HepG2 (cell line): ENCODE data around the gene FBXO41. TPM values are rescaled to one million over a fixed set of nuclear protein-coding genes. Genes with fewer than 3 reads are reported as not detected.

ENCODE experiments used
- ATAC-seq: fragments of 200-7000 bp; cut with Tn5 transposase; 3 replicates; pipeline ENCODE4 v1.9.1; 2020; ENCODE audit warnings: mild to moderate bottlenecking, moderate library complexity
- BruUV-seq: library from RNA; stranded (reverse); fragments of 400-500 nt; replicated peaks from 2 replicates; lab custom pipeline; 2021; lab: Mats Ljungman, UMichigan
- CTCF ChIA-PET: fragments of 300-600 bp; formaldehyde crosslinking; extraction: SDS; loops from one replicate; lab custom pipeline; 2021; ENCODE audit warnings: low total read pairs, inconsistent platforms, low intra/inter-chr PET ratio; lab: Yijun Ruan, JAX
- POLR2A ChIA-PET: fragments of 350-600 bp; sonication (Branson Sonifier 250); formaldehyde crosslinking; loops from one replicate; lab custom pipeline; 2020; ENCODE audit warnings: antibody characterized with exemption, inconsistent platforms; lab: Yijun Ruan, JAX
- DNase-seq: peaks from one replicate; pipeline ENCODE4 v3.0.0-alpha.2; 2015; ENCODE audit warnings: low spot score
- FAIRE-seq: peaks from 3 replicates; lab custom pipeline; 2011; peaks lifted over from hg19 to GRCh38; lab: Jason Lieb, UNC
- H2AFZ ChIP-seq: one replicate; pipeline ENCODE4 v1.6.1; 2011; ENCODE audit warnings: low read length, inconsistent platforms
- H3K27ac ChIP-seq: fragments of 300-600 bp; 3 replicates; pipeline ENCODE4 v1.8.0; 2011; ENCODE audit warnings: mixed run types, mild to moderate bottlenecking, mixed read lengths, low read length, inconsistent platforms; ENCODE audit not compliant: insufficient read depth; ENCODE audit errors: extremely low read length
- H3K27me3 ChIP-seq, 2 experiments: fragments of 200-600 bp in 1 of 2; 2 replicates in 1 of 2; 3 replicates in 1 of 2; pipeline versions ENCODE4 v1.6.0 to v1.8.0; 2011; ENCODE audit warnings: low read length in 2 of 2, mild to moderate bottlenecking in 2 of 2, moderate library complexity in 2 of 2, inconsistent platforms in 1 of 2; ENCODE audit not compliant: insufficient read depth in 2 of 2, control insufficient read depth in 1 of 2
- H3K36me3 ChIP-seq, 2 experiments: fragments of 200-600 bp in 1 of 2; replicated peaks in 1 of 2; 2 replicates in 1 of 2; 3 replicates in 1 of 2; pipeline versions ENCODE4 v1.5.1 to v1.8.0; 2011; ENCODE audit warnings: low read length in 2 of 2, inconsistent platforms in 1 of 2; ENCODE audit not compliant: insufficient read depth in 2 of 2, control insufficient read depth in 1 of 2
- H3K4me1 ChIP-seq: 2 replicates; pipeline ENCODE4 v1.5.1; 2012; ENCODE audit warnings: low read length, inconsistent platforms; ENCODE audit not compliant: insufficient read depth
- H3K4me2 ChIP-seq: 2 replicates; pipeline ENCODE4 v1.6.0; 2011; ENCODE audit warnings: low read depth, low read length, inconsistent platforms
- H3K4me3 ChIP-seq, 3 experiments: fragments of 200-600 bp in 1 of 3; sonication (generic), shearing (Covaris generic) in 1 of 3; replicated peaks in 1 of 3; 2 replicates each; pipeline ENCODE4 v1.5.1; 2011 to 2016; ENCODE audit warnings: low read length in 3 of 3, inconsistent platforms in 2 of 3, low read depth in 2 of 3, mild to moderate bottlenecking in 2 of 3, control low read depth in 1 of 3, mixed read lengths in 1 of 3; ENCODE audit not compliant: insufficient read depth in 1 of 3
- H3K79me2 ChIP-seq: one replicate; pipeline ENCODE4 v1.6.1; 2011; ENCODE audit warnings: low read length, inconsistent platforms; ENCODE audit not compliant: insufficient read depth
- H3K9ac ChIP-seq: 2 replicates; pipeline ENCODE4 v1.6.0; 2011; ENCODE audit warnings: mild to moderate bottlenecking, low read depth, low read length, inconsistent platforms; ENCODE audit not compliant: insufficient read depth
- H3K9me3 ChIP-seq: 2 replicates; pipeline ENCODE4 v1.5.1; 2012; ENCODE audit warnings: mild to moderate bottlenecking, low read length
- H4K20me1 ChIP-seq: 2 replicates; pipeline ENCODE4 v1.6.0; 2011; ENCODE audit warnings: inconsistent platforms, mild to moderate bottlenecking, low read length, moderate library complexity; ENCODE audit not compliant: insufficient read depth
- BRD4 ChIP-seq: sonication (generic); formaldehyde crosslinking; IDR thresholded peaks from 2 replicates; pipeline ENCODE4 v1.4.0; 2020; ENCODE audit warnings: missing genetic modification reagents
- CENPT ChIP-seq: sonication (generic); formaldehyde crosslinking; IDR thresholded peaks from 2 replicates; pipeline ENCODE4 v1.8.0; 2022; ENCODE audit warnings: low read depth, mild to moderate bottlenecking, moderate library complexity, missing genetic modification reagents
- FOXA3 ChIP-seq: IDR thresholded peaks from 2 replicates; pipeline ENCODE4 v1.6.1; 2016; ENCODE audit warnings: missing genetic modification reagents, missing compliant biosample characterization
- GZF1 ChIP-seq: sonication (generic); formaldehyde crosslinking; IDR thresholded peaks from 2 replicates; pipeline ENCODE4 v1.5.1; 2020; ENCODE audit warnings: mild to moderate bottlenecking, missing genetic modification reagents
- HOXA3 ChIP-seq: sonication (generic); formaldehyde crosslinking; IDR thresholded peaks from 2 replicates; pipeline ENCODE4 v1.5.0; 2020; ENCODE audit warnings: missing genetic modification reagents
- KLF13 ChIP-seq: sonication (generic); formaldehyde crosslinking; IDR thresholded peaks from 2 replicates; pipeline ENCODE4 v1.4.0; 2020; ENCODE audit warnings: mild to moderate bottlenecking, missing genetic modification reagents
- NCOA1 ChIP-seq: sonication (generic); formaldehyde crosslinking; IDR thresholded peaks from 2 replicates; pipeline ENCODE4 v1.9.0; 2021; ENCODE audit warnings: missing genetic modification reagents
- NFKB2 ChIP-seq: sonication (generic); formaldehyde crosslinking; IDR thresholded peaks from 2 replicates; pipeline ENCODE4 v1.4.0; 2020; ENCODE audit warnings: missing genetic modification reagents, borderline replicate concordance
- NONO ChIP-seq, 2 experiments: fragments of 450-650 bp in 1 of 2; sonication (generic) in 1 of 2; formaldehyde crosslinking in 1 of 2; IDR thresholded peaks in 1 of 2; conservative IDR thresholded peaks in 1 of 2; 2 replicates each; pipeline versions ENCODE4 v1.6.1 to v1.8.0; 2017 to 2022; ENCODE audit warnings: mild to moderate bottlenecking in 1 of 2, missing genetic modification reagents in 1 of 2, moderate library complexity in 1 of 2
- SALL1 ChIP-seq: sonication (generic); formaldehyde crosslinking; IDR thresholded peaks from 2 replicates; pipeline ENCODE4 v1.8.0; 2022; ENCODE audit warnings: mild to moderate bottlenecking, missing genetic modification reagents
- SP4 ChIP-seq: sonication (generic); formaldehyde crosslinking; IDR thresholded peaks from 2 replicates; pipeline ENCODE4 v1.8.1; 2023; ENCODE audit warnings: mild to moderate bottlenecking, missing genetic modification reagents
- STAG1 ChIP-seq: sonication (generic); formaldehyde crosslinking; IDR thresholded peaks from 2 replicates; pipeline ENCODE4 v1.4.0; 2020; ENCODE audit warnings: missing genetic modification reagents
- ZBTB38 ChIP-seq: sonication (generic); formaldehyde crosslinking; IDR thresholded peaks from 2 replicates; pipeline ENCODE4 v1.5.1; 2020; ENCODE audit warnings: mild to moderate bottlenecking, missing genetic modification reagents
- ZBTB7A ChIP-seq: sonication (generic); formaldehyde crosslinking; IDR thresholded peaks from 2 replicates; pipeline ENCODE4 v1.8.0; 2022; ENCODE audit warnings: mild to moderate bottlenecking, missing genetic modification reagents
- ZNF496 ChIP-seq: sonication (generic); formaldehyde crosslinking; IDR thresholded peaks from 2 replicates; pipeline ENCODE4 v1.8.1; 2023; ENCODE audit warnings: mild to moderate bottlenecking, moderate library complexity, missing genetic modification reagents; ENCODE audit not compliant: insufficient replicate concordance
- ZNF777 ChIP-seq: sonication (generic); formaldehyde crosslinking; IDR thresholded peaks from 2 replicates; pipeline ENCODE4 v1.4.0; 2020; ENCODE audit warnings: missing genetic modification reagents
- ZNF788 ChIP-seq: sonication (generic); formaldehyde crosslinking; IDR thresholded peaks from 2 replicates; pipeline ENCODE4 v1.5.0; 2020; ENCODE audit warnings: mild to moderate bottlenecking, missing genetic modification reagents, borderline replicate concordance
- ZNF839 ChIP-seq: sonication (generic); formaldehyde crosslinking; IDR thresholded peaks from 2 replicates; pipeline ENCODE4 v1.4.0; 2020; ENCODE audit warnings: missing genetic modification reagents, mild to moderate bottlenecking, borderline replicate concordance
- ZNF891 ChIP-seq: sonication (generic); formaldehyde crosslinking; IDR thresholded peaks from 2 replicates; pipeline ENCODE4 v1.5.0; 2020; ENCODE audit warnings: mild to moderate bottlenecking, missing genetic modification reagents
- ZZZ3 ChIP-seq: sonication (generic); formaldehyde crosslinking; IDR thresholded peaks from 2 replicates; pipeline ENCODE4 v1.4.0; 2020; ENCODE audit warnings: missing genetic modification reagents, mild to moderate bottlenecking, borderline replicate concordance
- WGBS: methylation state at CpG from one replicate; pipeline ENCODE4 v1.1.6; 2017; ENCODE audit warnings: low lambda C conversion rate; 5-methylcytosine and 5-hydroxymethylcytosine counted together
- in situ Hi-C: cut with HindIII; loops from 2 replicates; pipeline ENCODE4 v1.10.0; 2017; ENCODE audit warnings: low pct_unique_long_range_greater_than_20kb; ENCODE audit not compliant: extremely low pct_ligation_motif_present
- intact Hi-C: fragments of 100-400 bp; cut with micrococcal nuclease; formaldehyde crosslinking; loops from one replicate; pipeline ENCODE4 v1.10.0; 2022; ENCODE audit not compliant: unreplicated experiment
- polyA plus RNA-seq, 8 experiments: library from polyadenylated mRNA; depleted of rRNA in 3 of 8; stranded (reverse) in 7 of 8; unstranded in 1 of 8; fragments of >200 nt; fragmentation: Illumina TruSeq in 4 of 8; extraction: Trizol in 4 of 8; gene quantifications; 2 replicates each; pipeline versions ENCODE4 v1.2.1 to v1.2.3, GENCODE V29; 2011 to 2016; ENCODE audit warnings: low read depth in 4 of 8, missing spikeins in 1 of 8, mixed read lengths in 1 of 8; ENCODE audit not compliant: insufficient read depth in 1 of 8
- total RNA-seq, 5 experiments: library from RNA; depleted of rRNA; stranded (reverse); fragments of >200 nt; fragmentation: Illumina TruSeq; extraction: Trizol; gene quantifications; 2 replicates each; pipeline ENCODE4 v1.2.3, GENCODE V29; 2016; ENCODE audit warnings: low read depth in 1 of 5
- TF ChIP-seq, protein P1 (sequence below): sonication (generic); formaldehyde crosslinking; conservative IDR thresholded peaks from 2 replicates; pipeline ENCODE4 v1.8.1; 2023; ENCODE audit warnings: missing genetic modification reagents

FBXO41 gene
- total and polyA plus RNA-seq, 2 of the 13 experiments (the other 11 are each of a cell fraction or from before 2014, with no cell fraction given): 4.2 to 10.3 TPM

DNA sequence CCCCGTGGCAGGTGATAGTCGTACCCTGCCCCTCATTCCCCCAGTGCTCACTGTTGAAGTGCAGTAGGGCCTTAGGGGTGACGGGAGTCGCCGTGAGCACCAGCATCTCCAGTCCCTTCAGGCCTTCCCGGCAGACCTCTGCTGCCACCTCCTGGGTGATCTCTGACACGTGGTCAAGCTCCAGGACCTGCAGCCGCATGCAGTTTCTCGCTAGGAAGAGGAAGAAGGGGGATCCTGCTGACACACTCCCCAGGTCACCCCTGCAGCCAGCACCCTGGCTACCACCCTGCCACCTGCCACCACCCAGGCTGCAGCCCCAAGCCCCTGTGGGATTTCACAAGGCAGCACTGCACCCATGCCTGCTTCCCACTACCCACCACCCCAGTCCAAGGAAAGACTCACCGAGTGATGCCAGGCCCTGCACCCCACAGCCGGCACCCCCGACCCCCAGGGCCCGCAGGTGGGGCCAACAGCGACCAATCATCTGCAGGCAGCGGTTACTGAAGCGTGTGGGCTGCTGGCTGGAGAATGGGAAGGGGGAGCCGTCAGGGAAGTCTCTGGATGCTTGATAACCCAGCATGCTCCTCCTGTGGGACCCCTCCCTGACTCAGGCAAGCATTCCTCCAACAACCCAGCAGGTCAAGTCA is 23.8 kb downstream of the FBXO41 start (continued):
- TF ChIP-seq ZNF496 (no peak), SALL1 (CRISPR knock-in tag) (peak; percentile 65; the same call in 1 of the 2 replicates), ZBTB7A (CRISPR knock-in tag) (peak; percentile 16; the same call in 1 of the 2 replicates), ZNF839 (CRISPR knock-in tag) (peak; percentile 37; the same call in 1 of the 2 replicates), KLF13 (CRISPR knock-in tag) (0 out of 2 replicates have a peak, but pooled peaks have one; percentile 26), ZNF788 (0 out of 2 replicates have a peak, but pooled peaks have one; percentile 37), ZBTB38 (CRISPR knock-in tag) (peak; percentile 92), FOXA3 (0 out of 2 replicates have a peak, but pooled peaks have one; percentile 32), ZNF891 (CRISPR knock-in tag) (no peak), NCOA1 (CRISPR knock-in tag) (0 out of 2 replicates have a peak, but pooled peaks have one; percentile 51), CENPT (no peak), STAG1 (CRISPR knock-in tag) (peak; percentile 86)
- TF ChIP-seq, all 625 proteins: peak for 91

DNA sequence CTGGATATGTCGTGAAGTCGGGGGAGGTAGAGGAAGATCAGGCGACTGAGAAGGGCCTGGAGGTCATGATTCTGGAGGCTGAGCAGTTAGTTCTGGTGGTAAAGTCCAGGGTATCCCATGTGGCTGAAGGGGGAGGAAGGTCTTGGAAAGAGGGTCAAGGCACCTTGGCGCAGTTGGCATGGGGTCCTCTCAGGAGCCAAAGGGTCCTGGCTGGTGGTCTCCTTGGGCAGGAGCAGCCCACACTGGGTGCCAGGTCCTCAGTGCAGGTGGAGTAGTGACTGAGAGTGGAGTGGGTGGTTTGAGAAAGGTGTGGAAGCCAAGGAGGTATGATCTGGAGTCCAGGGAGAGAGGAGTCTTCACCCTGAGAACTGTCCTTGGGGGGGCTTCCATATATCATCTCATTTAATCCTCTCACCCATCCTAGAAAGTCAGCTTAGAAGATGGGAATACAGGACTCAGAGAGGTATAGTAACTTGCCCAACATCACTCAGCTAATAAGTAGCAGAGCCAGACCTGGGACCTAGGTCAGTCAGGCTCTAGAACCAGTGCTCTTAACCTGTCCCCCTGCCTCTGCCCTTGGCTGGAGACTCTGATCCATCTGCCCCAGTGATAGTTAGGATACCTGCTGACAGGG is 24.5 kb downstream of the FBXO41 start:
- in situ Hi-C loops (no loop called here), intact Hi-C loops (loop anchor here (1.0 to 5.0 kb wide), 3 partner anchors 47 to 98 kb away; no protein-coding TSS in a partner anchor)
- CTCF ChIA-PET: interaction anchor here (1.2 to 1.7 kb wide), 2 partner anchors 83 to 175 kb away, joined by 4 to 8 read pairs; no protein-coding TSS in a partner anchor
- Histone ChIP-seq H3K27ac (no peak overlapping the region), H3K4me3 (no peak overlapping the region), H3K9ac (no peak overlapping the region), H3K9me3 (no peaks in the 10 kb centered on the region), H3K27me3 (no peaks in the 10 kb centered on the region), H2AFZ (no peak overlapping the region), H3K79me2 (no peaks in the 10 kb centered on the region), H4K20me1 (no peaks in the 10 kb centered on the region), H3K4me1 (peaks cover 51% of the 10 kb centered on the region), H3K4me2 (no peak overlapping the region), H3K36me3 (peaks cover 2 to 10% of the 10 kb centered on the region in 2 experiments; a peak in 4 of 5 replicates)
- TF ChIP-seq GZF1 (no peak), NONO (IDR thresholded peaks at IDR 0.05) (no peak), NONO (CRISPR knock-in tag; conservative IDR thresholded peaks at IDR 0.05) (0 out of 2 replicates have a peak, but pooled peaks have one; percentile 17), SP4 (peak; percentile 3; the same call in 1 of the 2 replicates), ZNF777 (CRISPR knock-in tag) (0 out of 2 replicates have a peak, but pooled peaks have one; percentile 5), ZZZ3 (CRISPR knock-in tag) (no peak), NFKB2 (peak; percentile 12; the same call in 1 of the 2 replicates), HOXA3 (CRISPR knock-in tag) (0 out of 2 replicates have a peak, but pooled peaks have one; percentile 17), BRD4 (CRISPR knock-in tag) (no peak)
- TF ChIP-seq, protein P1, sequence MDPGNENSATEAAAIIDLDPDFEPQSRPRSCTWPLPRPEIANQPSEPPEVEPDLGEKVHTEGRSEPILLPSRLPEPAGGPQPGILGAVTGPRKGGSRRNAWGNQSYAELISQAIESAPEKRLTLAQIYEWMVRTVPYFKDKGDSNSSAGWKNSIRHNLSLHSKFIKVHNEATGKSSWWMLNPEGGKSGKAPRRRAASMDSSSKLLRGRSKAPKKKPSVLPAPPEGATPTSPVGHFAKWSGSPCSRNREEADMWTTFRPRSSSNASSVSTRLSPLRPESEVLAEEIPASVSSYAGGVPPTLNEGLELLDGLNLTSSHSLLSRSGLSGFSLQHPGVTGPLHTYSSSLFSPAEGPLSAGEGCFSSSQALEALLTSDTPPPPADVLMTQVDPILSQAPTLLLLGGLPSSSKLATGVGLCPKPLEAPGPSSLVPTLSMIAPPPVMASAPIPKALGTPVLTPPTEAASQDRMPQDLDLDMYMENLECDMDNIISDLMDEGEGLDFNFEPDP (CRISPR knock-in tag): 0 out of 2 replicates have a peak, but pooled peaks have one; percentile 73
- no peak for DNase-seq
- FAIRE-seq: no peak
- no TSS peak for BruUV-seq
- POLR2A ChIA-PET: interaction anchor here (0.6 to 2.1 kb wide), 5 partner anchors 10 to 47 kb away, joined by 3 to 6 read pairs (median 4); partner anchors contain the start of genes CCT7, PRADC1 and SMYD5
- ATAC-seq: no peak
- 96% methylated on average over 4 of the region's 4 CpGs for WGBS
